Glomerular visceral epithelial cell (primary cell): Measurements from ENCODE around the gene ARHGEF3.
"Not testable (repeated sequence)": the region's sequence is repeated elsewhere in the genome, so short reads cannot be mapped to it uniquely, and the experiment has no call there.

Experiments
- DNase-seq: peaks from one replicate; pipeline ENCODE4 v3.0.0-alpha.2; 2016; ENCODE audit errors: extremely low spot score

ARHGEF3 gene

DNA sequence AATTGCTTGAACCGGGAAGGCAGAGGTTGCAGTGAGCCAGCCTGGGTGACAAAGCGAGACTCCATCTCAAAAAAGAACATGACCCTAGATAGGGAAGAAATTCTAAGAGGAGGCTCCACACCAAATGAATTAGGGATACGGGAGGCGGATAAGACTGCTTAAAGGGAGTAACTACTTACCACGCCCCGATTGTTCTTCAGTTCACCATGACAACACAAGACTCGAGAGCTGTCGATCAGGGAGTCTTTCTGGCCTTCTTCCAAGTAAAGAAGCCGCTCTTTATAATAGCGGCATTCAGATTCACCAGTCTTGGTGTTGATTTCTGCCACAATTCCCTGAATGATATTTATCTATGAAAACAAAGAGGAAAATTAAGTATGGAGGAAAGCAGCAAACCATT, 64.7 kb downstream of the ARHGEF3 start:
- DNase-seq: no peak

DNA sequence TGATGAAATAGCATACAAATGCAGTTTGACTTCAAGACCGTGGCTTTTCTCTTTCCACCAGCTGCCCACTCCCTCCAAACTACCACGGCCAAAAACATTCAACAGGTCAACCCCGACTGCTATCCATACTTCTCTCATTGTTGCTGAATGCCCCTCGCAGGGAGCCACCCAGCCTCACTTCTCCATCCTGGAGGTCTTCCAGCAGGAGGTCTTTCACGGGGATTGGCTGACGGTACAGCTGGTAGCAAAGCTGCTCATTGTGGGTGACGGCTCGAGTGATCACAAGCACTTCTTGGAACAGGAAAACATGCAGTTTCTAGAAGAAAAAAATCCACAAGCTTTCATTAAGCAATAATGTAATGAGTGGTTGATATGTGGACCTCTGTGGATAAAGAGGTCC, 69.6 kb downstream of the ARHGEF3 start:
- no peak for DNase-seq

DNA sequence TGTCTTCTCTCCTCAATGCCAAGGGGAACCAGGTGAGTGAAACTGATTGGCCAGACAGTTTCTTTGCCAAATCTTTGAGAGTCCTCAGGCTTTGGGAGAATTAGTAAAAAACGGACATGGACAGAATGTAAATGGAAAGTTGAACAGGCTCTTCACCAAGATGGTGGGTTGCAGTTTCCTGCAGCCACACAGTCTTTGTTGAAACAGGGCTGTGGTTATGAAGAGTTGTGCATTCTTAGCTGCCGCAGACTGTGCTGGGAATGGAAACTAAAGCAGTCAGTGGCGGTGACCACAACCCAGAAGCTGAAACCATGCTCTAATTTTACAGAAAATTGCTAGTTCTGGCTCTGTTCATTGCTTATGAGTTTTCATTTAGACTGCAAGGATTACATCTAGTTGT, 76.6 kb downstream of the ARHGEF3 start:
- no peak for DNase-seq

DNA sequence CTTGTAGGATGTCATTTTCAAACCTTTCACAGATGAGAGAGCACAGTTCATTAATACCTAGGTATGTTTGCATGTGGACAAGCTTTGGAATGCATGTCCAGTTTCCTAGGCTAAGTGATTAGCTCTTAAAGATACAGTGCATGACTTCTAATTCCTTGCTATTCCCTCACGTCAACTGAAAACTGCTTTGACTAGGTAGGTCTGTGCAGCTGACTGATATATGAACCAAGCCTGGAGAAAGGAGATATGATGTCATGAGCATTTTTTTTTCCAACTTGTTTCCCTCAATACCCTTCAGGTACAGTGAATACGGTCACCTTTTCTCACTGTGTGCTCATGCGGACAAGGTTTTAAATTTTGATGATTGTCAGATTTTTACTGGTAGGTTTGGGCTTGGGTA, 77.1 kb downstream of the ARHGEF3 start:
- DNase-seq: peak; percentile 8

DNA sequence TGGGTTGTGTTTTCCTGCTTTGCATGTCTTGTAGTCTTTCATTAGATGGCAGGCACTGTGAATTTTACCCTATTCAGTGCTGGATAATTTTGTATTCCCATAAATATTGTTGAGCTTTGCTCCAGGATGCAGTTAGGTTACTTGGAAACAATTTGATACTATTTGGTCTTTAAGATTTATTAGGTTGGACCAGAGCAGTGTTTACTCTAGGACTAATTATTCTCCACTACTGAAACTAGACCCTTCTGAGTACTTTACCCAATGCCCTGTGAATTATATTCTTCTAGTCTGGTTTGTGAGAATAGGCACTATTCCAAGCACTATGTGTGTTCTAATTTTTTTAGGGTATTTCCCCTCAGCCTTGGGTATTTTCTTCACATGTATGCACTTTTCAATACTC, 80.9 kb downstream of the ARHGEF3 start:
- no peak for DNase-seq

DNA sequence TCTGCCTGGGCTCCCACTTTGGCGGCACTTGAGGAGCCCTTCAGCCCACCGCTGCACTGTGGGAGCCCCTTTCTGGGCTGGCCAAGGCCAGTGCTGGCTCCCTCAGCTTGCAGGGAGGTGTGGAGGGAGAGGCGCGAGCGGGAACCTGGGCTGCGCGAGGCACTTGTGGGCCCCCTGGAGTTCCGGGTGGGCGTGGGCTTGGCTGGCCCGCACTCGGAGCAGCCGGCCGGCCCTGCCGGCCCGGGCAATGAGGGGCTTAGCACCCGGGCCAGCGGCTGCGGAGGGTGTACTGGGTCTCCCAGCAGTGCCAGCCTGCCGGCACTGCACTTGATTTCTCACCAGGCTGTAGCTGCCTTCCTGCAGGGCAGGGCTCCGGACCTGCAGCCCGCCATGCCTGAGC, 82.9 kb downstream of the ARHGEF3 start:
- DNase-seq: not testable (repeated sequence)

DNA sequence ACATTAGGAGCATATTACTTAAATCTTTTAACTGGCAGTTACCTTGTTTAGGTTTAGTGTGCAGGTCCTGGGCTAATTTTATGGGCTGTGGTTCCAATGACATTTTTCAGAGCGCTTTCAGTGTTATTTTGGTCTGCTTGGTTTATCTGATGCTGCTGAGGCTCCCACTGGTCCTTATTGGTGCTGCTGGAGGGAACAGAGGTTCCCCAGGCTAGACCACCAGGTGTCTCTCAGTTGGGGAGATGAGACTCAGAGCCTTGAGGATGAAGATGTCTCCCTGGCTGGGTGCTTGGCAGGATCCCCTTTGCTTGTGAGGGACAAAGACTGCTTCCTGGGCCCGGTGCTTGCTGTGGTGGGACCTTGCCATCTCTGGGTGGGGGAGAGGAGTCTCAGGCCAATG, 90.4 kb downstream of the ARHGEF3 start:
- DNase-seq: no peak

DNA sequence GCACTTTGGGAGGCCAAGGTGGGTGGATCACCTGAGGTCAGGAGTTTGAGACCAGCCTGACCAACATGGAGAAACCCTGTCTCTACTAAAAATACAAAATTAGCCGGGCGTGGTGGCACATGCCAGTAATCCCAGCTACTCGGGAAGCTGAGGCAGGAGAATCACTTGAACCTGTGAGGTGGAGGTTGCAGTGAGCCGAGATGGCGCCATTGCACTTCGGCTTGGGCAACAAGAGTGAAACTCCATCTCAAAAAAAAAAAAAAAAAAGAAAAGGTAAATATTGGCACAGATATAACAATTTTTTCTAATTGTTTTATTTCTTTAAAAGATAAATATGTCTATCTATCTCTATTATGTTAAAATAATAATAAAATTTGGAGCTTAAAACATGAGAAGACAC, 94.3 kb downstream of the ARHGEF3 start:
- DNase-seq: not testable (repeated sequence)

DNA sequence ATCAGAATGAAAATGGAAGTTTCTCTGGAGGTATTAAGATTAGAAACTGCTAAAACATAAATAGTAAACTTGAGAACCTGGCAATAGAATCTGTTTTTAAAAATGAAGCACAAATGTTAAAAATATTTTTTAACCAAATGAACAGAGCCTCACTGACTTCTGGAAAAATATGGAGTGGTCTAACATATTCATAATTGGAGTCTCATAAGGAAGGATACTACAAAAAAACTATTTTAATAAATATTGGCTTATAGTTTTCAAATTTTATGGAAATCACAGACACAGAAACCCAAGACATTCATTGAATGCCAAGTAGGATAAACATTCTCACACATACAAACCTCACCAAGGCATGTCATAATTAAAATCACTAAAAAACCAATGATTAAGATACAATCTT, 95.1 kb downstream of the ARHGEF3 start:
- no peak for DNase-seq

DNA sequence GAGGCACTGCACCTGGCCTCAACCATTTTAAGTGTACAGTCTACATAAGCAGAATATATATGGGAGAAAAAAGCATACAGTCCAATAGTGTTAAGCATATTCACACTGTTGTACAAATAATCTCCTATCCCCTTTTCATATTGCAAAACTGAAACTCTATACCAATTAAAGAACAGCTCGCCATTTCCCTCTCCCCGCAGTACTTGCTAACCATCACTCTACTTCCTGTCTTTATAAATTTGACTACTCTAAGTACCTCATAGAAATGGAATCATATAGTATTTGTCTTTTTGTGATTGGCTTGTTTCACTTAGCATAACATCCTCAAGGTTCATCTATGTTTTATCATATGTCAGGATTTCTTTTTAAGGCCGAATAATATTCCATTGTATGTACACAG, 97.0 kb downstream of the ARHGEF3 start:
- no peak for DNase-seq

DNA sequence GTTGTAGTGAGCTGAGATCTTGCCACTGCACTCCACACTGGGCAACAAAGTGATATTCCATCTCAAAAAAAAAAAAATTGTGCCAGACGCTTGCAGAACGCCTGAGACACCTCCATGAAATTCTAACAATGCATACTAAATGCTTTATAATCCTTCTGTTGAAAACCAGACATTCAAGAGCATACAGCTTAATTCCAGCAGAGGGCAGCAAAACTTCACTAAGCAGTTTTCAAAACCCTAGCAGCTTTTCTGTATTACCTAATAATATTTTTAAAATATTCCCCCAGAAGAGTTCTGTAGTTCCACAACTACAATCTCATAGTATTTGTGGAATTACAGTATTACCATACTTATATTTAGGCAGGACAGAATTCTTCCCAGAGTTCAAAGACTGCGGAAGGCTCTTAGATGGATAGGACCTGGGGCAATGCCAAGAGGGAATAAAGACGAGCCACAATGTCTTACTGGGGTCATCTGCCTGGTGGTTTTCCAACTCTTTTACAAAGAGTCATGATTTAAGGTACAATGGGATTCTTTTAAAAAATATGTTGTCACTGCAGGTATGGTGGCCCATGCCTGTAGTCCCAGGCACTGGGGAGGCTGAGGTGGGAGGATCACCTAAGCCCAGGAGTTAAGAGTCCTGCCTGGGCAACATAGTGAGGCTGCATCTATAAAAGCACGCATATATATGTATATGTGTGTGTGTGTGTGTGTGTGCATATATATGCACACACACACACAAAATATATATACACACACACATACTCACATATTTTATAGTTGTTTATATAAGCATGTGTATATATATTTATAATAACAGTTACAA, 99.0 kb downstream of the ARHGEF3 start:
- peak; percentile 68 for DNase-seq

DNA sequence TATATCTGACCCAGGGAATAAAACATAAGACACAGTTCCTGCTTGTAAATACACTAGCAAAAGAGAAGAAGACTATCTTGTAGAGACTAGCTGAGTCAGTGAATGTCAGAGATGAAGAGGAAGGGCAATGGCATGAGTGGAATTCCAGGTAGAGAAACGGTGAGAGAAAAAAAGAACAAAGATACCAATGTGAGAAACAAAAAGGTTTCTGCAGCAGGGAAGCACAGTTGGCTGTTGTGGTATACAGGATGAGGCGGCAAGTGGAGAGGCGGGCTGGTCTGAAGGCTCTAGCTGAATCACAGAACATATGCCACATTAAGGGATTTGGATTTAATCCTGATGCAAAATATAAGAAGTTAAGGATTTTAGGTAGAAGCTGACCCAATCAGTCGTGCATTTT, 101.6 kb downstream of the ARHGEF3 start:
- no peak for DNase-seq

DNA sequence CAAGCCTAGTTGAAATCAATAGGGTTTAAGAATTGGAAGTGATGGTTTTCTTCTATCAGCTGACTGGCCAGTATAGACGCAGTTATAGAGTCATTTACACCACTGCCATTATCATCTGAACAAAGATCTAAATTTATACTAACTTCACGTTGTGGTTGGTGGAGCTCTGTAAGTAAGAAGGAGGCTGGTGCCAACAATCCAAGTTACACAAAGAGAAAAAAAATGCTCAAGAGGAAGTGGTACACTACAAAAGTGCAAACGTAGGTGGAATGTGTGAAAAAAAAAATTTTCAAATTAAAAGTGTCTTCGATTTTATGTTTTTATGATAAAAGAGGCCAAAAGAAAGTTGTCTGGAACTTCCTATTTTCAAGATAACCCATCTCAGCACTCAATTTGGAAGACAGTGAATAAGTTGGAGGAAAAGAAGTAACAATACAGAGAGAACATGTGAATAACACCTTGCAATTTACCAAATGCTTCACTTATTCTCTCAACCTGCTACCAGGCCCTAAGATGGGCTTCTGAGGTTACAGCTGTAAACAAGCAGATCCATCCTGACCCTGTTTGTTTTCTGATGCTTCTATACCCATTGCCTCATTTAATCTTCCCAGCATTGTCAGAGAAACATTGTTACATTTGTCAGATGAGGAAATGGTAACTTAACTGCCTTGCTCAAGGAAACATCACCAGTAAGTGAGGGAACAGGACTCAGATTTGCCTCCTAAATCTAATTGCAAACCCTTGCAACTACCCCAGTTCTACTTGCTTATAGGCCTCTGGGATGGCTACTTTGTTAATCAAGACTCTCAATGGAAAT, 106.7 kb downstream of the ARHGEF3 start:
- DNase-seq: no peak

DNA sequence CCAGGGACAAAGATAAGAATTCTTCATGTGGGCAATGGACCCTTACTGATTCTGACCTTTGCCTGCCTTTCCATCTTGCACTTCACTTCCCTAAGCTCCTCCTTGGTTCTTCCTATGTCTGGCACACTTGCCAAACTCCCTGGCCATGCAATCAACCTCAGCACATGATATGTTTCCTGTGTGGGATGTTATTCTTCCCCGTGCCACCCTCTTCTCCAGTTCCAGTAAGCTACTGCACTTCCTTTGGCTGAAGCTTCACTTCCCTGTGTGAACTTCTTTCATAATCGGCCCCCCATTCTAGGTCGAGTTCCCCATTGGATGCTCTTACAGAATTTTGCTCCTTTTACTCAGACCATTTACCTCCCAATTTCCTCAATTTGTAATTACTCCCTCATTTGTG, 108.0 kb downstream of the ARHGEF3 start:
- no peak for DNase-seq

DNA sequence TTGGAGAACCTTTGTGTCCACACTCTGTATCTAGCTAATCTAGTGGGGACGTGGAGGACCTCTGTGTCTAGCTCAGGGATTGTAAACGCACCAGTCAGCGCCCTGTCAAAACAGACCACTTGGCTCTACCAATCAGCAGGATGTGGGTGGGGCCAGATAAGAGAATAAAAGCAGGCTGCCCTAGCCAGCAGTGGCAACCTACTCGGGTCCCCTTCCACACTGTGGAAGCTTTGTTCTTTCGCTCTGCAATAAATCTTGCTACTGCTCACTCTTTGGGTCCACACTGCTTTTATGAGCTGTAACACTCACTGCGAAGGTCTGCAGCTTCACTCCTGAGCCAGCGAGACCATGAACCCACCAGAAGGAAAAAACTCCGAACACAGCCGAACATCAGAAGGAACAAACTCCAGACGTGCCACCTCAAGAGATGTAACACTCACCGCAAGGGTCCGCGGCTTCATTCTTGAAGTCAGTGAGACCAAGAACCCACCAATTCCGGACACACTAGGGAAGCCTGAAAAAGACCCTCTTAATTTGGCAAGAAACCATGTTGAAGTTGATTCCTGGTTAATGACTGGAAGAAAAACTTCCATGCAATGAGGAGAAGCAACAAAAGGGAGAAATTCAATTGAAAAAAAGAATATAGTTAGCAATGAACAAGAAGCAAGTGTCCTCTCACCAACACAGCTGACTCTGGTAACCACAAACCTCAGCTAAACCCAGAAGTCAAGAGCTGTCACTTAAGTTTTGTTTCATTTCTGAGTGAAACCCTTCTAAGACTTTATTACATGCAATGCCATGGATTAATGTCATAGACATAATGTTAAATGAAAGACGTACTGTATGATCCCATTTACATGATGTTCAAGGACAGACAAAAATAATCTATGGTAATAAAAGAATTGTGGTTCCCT, 109.0 kb downstream of the ARHGEF3 start:
- not testable (repeated sequence) for DNase-seq

DNA sequence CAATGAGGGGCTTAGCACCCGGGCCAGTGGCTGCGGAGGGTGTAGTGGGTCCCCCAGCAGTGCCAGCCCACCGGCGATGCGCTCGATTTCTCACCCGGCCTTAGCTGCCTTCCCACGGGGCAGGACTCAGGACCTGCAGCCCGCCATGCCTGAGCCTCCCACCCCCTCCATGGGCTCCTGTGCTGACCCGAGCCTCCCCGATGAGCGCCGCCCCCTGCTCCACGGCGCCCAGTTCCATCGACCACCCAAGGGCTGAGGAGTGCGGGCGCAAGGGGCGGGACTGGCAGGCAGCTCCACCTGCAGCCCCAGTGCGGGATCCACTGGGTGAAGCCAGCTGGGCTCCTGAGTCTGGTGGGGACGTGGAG, 109.8 kb downstream of the ARHGEF3 start:
- DNase-seq: not testable (repeated sequence)

DNA sequence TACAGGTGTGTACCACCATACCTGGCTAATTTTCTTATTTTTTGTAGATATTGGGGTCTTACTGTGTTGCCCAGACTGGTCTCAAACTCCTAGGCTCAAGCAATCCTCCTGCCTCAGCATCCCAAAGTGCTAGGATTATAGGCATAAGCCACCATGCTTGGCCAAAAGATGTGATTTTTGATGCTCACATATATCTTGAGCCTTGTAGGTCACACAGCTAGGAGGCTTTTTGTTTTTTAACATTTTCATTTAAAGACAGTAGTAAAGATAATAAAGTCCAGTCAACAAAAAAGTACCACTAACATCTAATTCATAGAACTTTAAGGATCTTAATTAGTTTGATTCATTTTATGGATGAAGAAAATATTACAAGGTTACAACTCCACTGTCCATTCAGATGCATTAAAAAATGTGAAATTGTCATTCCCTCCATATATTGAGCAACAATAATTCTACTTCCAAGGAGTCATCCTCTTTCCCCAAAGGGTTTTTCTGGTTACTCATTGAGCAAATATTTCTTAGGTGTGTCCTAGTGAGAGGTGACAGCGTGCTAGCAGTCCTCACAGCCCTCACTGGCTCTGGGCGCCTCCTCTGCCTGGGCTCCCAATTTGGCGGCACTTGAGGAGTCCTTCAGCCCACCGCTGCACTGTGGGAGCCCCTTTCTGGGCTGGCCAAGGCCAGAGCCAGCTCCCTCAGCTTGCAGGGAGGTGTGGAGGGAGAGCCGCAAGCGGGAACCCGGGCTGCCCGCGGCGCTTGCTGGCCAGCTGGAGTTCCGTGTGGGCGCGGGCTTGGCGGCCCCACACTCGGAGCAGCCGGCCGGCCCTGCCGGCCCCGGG, 110.4 kb downstream of the ARHGEF3 start:
- DNase-seq: peak; percentile 16

DNA sequence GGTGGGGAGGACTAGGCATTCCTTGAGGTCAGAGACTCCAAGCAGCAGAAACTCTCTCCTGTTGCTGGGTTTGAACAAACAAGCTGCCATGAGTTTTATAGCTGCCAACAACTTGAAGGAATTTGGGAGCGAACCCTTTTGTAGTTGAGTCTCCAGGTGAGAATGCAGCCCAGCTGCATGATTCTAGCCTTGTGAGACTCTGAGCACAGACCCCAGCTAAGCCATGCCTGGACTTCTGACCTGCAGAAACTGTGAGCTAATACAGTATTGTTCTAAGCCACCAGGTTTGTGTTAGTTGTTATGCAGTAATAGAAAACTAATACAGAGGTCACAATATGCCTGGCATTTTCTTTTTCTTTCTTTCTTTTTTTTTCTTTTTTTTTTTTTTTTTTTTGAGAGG, 112.4 kb downstream of the ARHGEF3 start:
- no peak for DNase-seq

DNA sequence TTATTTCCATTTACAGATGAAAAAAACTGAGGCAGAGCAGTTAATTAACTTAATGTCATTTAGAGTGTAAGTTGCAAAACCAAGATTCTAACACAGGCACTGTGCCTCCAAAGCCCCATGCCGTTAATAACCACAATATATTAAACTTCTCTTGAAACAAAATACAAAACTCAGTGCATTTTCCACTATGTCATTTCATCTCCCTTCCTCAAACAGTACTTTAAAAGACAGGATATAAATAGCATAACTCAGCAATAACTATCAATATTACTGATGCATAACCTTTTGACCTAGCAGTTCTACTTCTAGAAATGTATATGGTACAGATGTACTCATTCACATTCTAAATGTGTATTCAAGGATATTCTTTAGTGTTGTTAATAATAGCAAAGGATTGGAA, 113.6 kb downstream of the ARHGEF3 start:
- DNase-seq: no peak

DNA sequence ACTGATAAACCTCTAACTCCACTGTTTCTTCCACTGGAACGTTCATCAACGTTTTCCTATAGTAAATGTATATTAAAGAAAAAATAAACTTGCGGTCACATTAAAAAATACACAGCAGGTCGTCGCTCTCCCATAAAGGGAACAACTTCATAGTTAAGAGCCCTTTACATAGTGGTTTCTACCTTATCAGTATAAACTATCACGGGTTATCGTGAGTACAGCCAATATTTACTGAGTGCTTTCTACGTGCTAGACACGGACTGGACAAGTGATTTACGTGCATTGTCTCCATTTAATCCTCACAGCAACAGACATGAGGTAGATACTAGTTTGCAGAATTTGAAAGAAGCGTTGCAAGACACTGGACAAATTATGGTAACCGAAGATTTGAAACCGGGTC, 117.7 kb downstream of the ARHGEF3 start:
- DNase-seq: no peak

DNA sequence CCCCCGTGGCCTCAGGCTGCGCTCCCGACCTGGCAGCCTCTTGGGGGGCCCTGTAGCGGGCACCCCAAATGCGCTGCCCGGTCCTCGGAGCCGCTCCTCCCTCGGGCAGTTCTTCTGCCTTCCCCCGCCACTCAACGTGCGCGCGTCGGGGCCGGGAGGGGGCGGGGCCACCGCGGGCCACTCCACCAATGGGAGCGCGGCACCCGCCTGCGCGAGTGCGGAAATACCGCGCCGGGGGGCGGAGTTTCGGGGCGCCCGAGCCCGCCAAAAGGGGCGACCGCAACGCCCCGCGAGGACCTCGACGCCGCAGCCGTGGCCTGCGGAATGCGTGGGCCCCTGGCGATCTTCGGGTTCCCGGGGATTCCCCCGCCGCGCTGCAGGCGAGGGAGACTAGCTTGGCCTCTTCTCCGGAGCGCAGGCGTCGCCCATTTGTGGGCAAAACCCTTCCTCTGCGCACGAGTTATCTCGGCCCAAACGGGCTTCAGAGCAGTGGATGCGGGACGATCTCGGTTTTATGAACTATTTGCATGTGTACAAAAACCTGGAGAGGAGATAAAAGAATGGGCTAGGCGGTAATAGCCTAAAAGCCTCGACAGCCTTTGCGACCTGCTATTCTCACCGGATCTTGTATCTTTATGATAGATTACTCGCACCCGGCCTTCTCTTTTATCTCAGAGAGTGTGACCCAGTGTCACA, 118.5 kb downstream of the ARHGEF3 start, which contains the start of gene TASOR:
Gene TASOR, minus strand, starts transcription at position 144 of the 696 bp plus-strand sequence. CDS start 259 bp downstream, outside the sequence.
- DNase-seq: peak; percentile 83
